Neutrophil (primary cell): ENCODE measurements around the gene PAOX.

Source experiments
- H3K27ac ChIP-seq: fragments of 200-600 bp; sonication (generic); 2 replicates; pipeline ENCODE4 v1.5.1; 2016; ENCODE audit warnings: mild to moderate bottlenecking, moderate library complexity
- H3K27me3 ChIP-seq: fragments of 200-600 bp; sonication (generic); 2 replicates; pipeline ENCODE4 v1.6.0; 2016; ENCODE audit warnings: mild to moderate bottlenecking
- H3K36me3 ChIP-seq: fragments of 200-600 bp; sonication (generic); 2 replicates; pipeline ENCODE4 v1.5.1; 2017
- H3K4me1 ChIP-seq, 2 experiments: fragments of 200-600 bp in 1 of 2; sonication (generic) in 1 of 2; 1 replicate in 1 of 2; 2 replicates in 1 of 2; pipeline versions ENCODE4 v1.5.1 to v1.6.1; 2013 to 2016; ENCODE audit warnings: low read depth in 1 of 2, low read length in 1 of 2, mild to moderate bottlenecking in 1 of 2, moderate library complexity in 1 of 2; ENCODE audit not compliant: control insufficient read depth in 1 of 2, insufficient read depth in 1 of 2
- H3K4me3 ChIP-seq, 2 experiments: fragments of 200-600 bp in 1 of 2; sonication (generic) in 1 of 2; 1 replicate in 1 of 2; 2 replicates in 1 of 2; pipeline ENCODE4 v1.5.1; 2013 to 2016; ENCODE audit warnings: low read depth in 1 of 2, low read length in 1 of 2, mild to moderate bottlenecking in 1 of 2, moderate library complexity in 1 of 2
- H3K9me3 ChIP-seq: fragments of 200-600 bp; sonication (generic); 2 replicates; pipeline ENCODE4 v1.5.1; 2016
- CTCF ChIP-seq: fragments of 200-600 bp; sonication (generic); IDR thresholded peaks from 2 replicates; pipeline ENCODE4 v1.5.1; 2016; ENCODE audit warnings: antibody characterized with exemption

Gene PAOX

GRCh38 chr10:133390597-133391248 lies 11.7 kb downstream of the PAOX start:
- H3K4me1 ChIP-seq = peaks cover 23 to 28% of the 10 kb centered on the region in 2 experiments
- H3K4me3 ChIP-seq = no peak overlapping the region
- TF ChIP-seq CTCF = no peak
- no peaks in the 10 kb centered on the region for H3K36me3 ChIP-seq
- no peak overlapping the region for H3K27ac ChIP-seq
- H3K27me3 ChIP-seq = no peaks in the 10 kb centered on the region
- H3K9me3 ChIP-seq = no peaks in the 10 kb centered on the region

GRCh38 chr10:133391249-133391635 lies 12.2 kb downstream of the PAOX start:
- H3K4me1 ChIP-seq = peaks cover 23 to 28% of the 10 kb centered on the region in 2 experiments

GRCh38 chr10:133391761-133392518 lies 12.9 kb downstream of the PAOX start:
- no peak overlapping the region for H3K4me3 ChIP-seq
- no peaks in the 10 kb centered on the region for H3K36me3 ChIP-seq
- no peaks in the 10 kb centered on the region for H3K9me3 ChIP-seq
- no peak overlapping the region for H3K27ac ChIP-seq
- no peaks in the 10 kb centered on the region for H3K27me3 ChIP-seq
- TF ChIP-seq CTCF = no peak
- H3K4me1 ChIP-seq = peaks cover 23 to 28% of the 10 kb centered on the region in 2 experiments

More at GRCh38 chr10:133391249-133391635, 12.2 kb downstream of the PAOX start:
- H3K27me3 ChIP-seq = no peaks in the 10 kb centered on the region
- no peak overlapping the region for H3K4me3 ChIP-seq
- no peaks in the 10 kb centered on the region for H3K36me3 ChIP-seq
- no peaks in the 10 kb centered on the region for H3K9me3 ChIP-seq
- TF ChIP-seq CTCF = no peak
- H3K27ac ChIP-seq = no peak overlapping the region

- peak overlapping the region; percentile 75 for H3K27ac ChIP-seq
These were observed 14.5 kb downstream of the PAOX start for GRCh38 chr10:133393401-133394063.

More at GRCh38 chr10:133393401-133394063, 14.5 kb downstream of the PAOX start:
- Histone ChIP-seq H3K27me3 (no peaks in the 10 kb centered on the region), H3K4me3 (peak overlapping the region; percentile 64 to 88), H3K36me3 (peaks cover 9% of the 10 kb centered on the region), H3K4me1 (peaks cover 23 to 28% of the 10 kb centered on the region in 2 experiments), H3K9me3 (no peaks in the 10 kb centered on the region)
- no peak for TF ChIP-seq CTCF
